Stomach (tissue), 9 donors: ENCODE measurements around the gene MYBPC2. TPM values are rescaled to one million over a fixed set of nuclear protein-coding genes. Genes with fewer than 3 reads are reported as not detected.
A peak's percentile ranks its signal among the peaks of the same experiment; 100 is the strongest.

Experiments used
- DNase-seq, 2 donors: peaks; one replicate each; pipeline versions ENCODE4 v3.0.0 to v3.0.0-alpha.2; 2013 to 2019
- H3K27ac ChIP-seq, 5 donors: fragments of 200-600 bp in 4 of 5; sonication (generic) in 4 of 5; one replicate each; pipeline ENCODE4 v1.5.1; 2013 to 2019; ENCODE audit warnings: mild to moderate bottlenecking in 1 of 5, moderate library complexity in 1 of 5
- H3K27me3 ChIP-seq, 3 donors: fragments of 200-600 bp; sonication (generic); one replicate each; pipeline ENCODE4 v1.5.1; 2017 to 2019; ENCODE audit warnings: mixed run types in 1 of 3
- H3K36me3 ChIP-seq, 4 donors: fragments of 200-600 bp; sonication (generic); 1 replicate in 3 of 4; 2 replicates in 1 of 4; pipeline ENCODE4 v1.5.1; 2016 to 2019
- H3K4me1 ChIP-seq, 4 donors: fragments of 200-600 bp; sonication (generic); one replicate each; pipeline ENCODE4 v1.5.1; 2016 to 2019
- H3K4me3 ChIP-seq, 4 donors: fragments of 200-600 bp; sonication (generic) in 3 of 4; one replicate each; pipeline ENCODE4 v1.5.1; 2016 to 2019; ENCODE audit warnings: mild to moderate bottlenecking in 1 of 4
- H3K9me3 ChIP-seq, 4 donors: fragments of 200-600 bp; sonication (generic); one replicate each; pipeline ENCODE4 v1.5.1; 2016 to 2019
- EP300 ChIP-seq: sonication (generic); formaldehyde crosslinking; IDR thresholded peaks from one replicate; pipeline ENCODE4 v1.6.1; 2017; ENCODE audit warnings: antibody characterized with exemption
- POLR2A ChIP-seq, 4 donors: fragments of 450-650 bp; IDR thresholded peaks; one replicate each; pipeline ENCODE4 v1.6.1; 2016; ENCODE audit warnings: antibody characterized with exemption in 4 of 4, control low read depth in 2 of 4, mild to moderate bottlenecking in 1 of 4, moderate library complexity in 1 of 4
- POLR2AphosphoS5 ChIP-seq, 3 donors: sonication (generic); formaldehyde crosslinking; IDR thresholded peaks; one replicate each; pipeline ENCODE4 v1.6.1; 2016; ENCODE audit warnings: antibody characterized with exemption in 3 of 3
- WGBS, 5 donors: extraction: QIAGEN DNeasy Blood & Tissue Kit in 3 of 5; methylation state at CpG; one replicate each; pipeline versions ENCODE4 v1.1.5 to v1.1.7; 2013 to 2018; 5-methylcytosine and 5-hydroxymethylcytosine counted together
- intact Hi-C: fragments of 100-400 bp; cut with DNase I; formaldehyde crosslinking; loops from one replicate; pipeline ENCODE4 v1.15.1; 2023; ENCODE audit warnings: low total_unique reads
- polyA plus RNA-seq, 3 donors: library from polyadenylated mRNA; stranded (reverse); fragments of 200-250 nt; gene quantifications; one replicate each; pipeline ENCODE4 v1.2.3, GENCODE V29; 2013
- total RNA-seq, 5 donors: library from RNA; depleted of rRNA; stranded (reverse); fragments of >200 nt; gene quantifications; one replicate each; pipeline versions ENCODE4 v1.1.0 to v1.2.3, GENCODE V29; 2014 to 2016
- TF ChIP-seq, protein P1 (sequence below), 7 experiments: fragments of 450-650 bp in 4 of 7; fragments of 200-600 bp in 3 of 7; sonication (generic) in 3 of 7; IDR thresholded peaks; one replicate each; pipeline ENCODE4 v1.5.1; 2016 to 2019; ENCODE audit warnings: antibody characterized with exemption in 7 of 7, control low read depth in 2 of 7, mild to moderate bottlenecking in 1 of 7
- donor health status: healthy with polysubstance abuse.
- donor health status: Bipolar disorder and iron deficiency.
- donor health status: healthy.

The MYBPC2 gene
- total and polyA plus RNA-seq, 8 donors: 0.10 to 0.31 TPM; not detected in 6

GRCh38 chr19:50494186-50495019, 61.7 kb downstream of the MYBPC2 start:
- H3K4me1 ChIP-seq: peaks cover 0 to 4% (median 0%) of the 10 kb centered on the region in 4 donors
- no peak overlapping the region for H3K4me3 ChIP-seq
- intact Hi-C loops: no loop called here
- H3K9me3 ChIP-seq: peaks cover 0 to 4% (median 0%) of the 10 kb centered on the region in 4 donors
- peaks cover 0 to 22% (median 5%) of the 10 kb centered on the region in 3 donors for H3K27me3 ChIP-seq
- peaks cover 0 to 8% (median 2%) of the 10 kb centered on the region in 4 donors for H3K36me3 ChIP-seq
- DNase-seq: no peak
- H3K27ac ChIP-seq: no peak overlapping the region
- TF ChIP-seq POLR2A (IDR thresholded peaks at IDR 0.05) (no peak), POLR2AphosphoS5 (IDR thresholded peaks at IDR 0.05) (no peak), EP300 (no peak)
- TF ChIP-seq, protein P1, sequence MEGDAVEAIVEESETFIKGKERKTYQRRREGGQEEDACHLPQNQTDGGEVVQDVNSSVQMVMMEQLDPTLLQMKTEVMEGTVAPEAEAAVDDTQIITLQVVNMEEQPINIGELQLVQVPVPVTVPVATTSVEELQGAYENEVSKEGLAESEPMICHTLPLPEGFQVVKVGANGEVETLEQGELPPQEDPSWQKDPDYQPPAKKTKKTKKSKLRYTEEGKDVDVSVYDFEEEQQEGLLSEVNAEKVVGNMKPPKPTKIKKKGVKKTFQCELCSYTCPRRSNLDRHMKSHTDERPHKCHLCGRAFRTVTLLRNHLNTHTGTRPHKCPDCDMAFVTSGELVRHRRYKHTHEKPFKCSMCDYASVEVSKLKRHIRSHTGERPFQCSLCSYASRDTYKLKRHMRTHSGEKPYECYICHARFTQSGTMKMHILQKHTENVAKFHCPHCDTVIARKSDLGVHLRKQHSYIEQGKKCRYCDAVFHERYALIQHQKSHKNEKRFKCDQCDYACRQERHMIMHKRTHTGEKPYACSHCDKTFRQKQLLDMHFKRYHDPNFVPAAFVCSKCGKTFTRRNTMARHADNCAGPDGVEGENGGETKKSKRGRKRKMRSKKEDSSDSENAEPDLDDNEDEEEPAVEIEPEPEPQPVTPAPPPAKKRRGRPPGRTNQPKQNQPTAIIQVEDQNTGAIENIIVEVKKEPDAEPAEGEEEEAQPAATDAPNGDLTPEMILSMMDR (IDR thresholded peaks at IDR 0.05): no peak
- WGBS, 5 donors: 55 to 63% (median 57%) methylated on average over 6 to 7 of the region's 7 CpGs

DNA sequence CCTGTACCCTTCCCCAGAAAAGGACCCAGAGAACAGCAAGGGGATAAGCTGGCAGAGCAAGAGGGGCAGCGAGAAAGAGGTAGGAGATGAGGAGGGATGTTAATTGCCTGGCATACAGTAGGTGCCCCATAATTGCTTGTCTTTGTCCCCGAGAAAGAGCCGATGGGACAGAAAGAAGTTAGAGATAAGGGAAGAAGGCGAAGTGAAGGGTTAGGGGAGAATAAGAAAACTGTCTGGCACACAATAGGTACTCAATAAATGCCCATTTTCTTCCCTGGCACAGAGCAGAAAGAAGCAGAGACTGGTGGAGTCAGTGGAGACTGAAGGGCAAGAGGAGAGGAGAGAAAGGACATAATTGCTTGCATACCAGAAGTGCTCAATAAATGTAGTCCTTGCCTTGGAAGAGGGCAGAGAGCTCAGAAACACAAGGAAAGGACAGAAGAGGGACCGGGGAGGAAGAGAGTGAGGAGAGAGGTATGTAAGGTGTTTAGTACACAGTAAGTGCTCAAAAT, 62.4 kb downstream of the MYBPC2 start:
- Histone ChIP-seq H3K36me3 (peaks cover 0 to 6% (median 2%) of the 10 kb centered on the region in 4 donors), H3K4me3 (no peak overlapping the region), H3K4me1 (peaks cover 0 to 4% (median 0%) of the 10 kb centered on the region in 4 donors), H3K27me3 (peaks cover 0 to 16% (median 5%) of the 10 kb centered on the region in 3 donors), H3K27ac (no peak overlapping the region), H3K9me3 (peaks cover 0 to 4% (median 0%) of the 10 kb centered on the region in 4 donors)
- 83 to 90% (median 87%) methylated on average over 5 of the region's 5 CpGs for WGBS, 5 donors
- DNase-seq: no peak
- intact Hi-C loops: no loop called here
- no peak for TF ChIP-seq POLR2A (IDR thresholded peaks at IDR 0.05)
- no peak for TF ChIP-seq EP300
- TF ChIP-seq POLR2AphosphoS5 (IDR thresholded peaks at IDR 0.05): no peak
- TF ChIP-seq, protein P1 (IDR thresholded peaks at IDR 0.05): no peak

GRCh38 chr19:50496189-50497021, 63.7 kb downstream of the MYBPC2 start:
- peak in 1 of 2 donors; percentile 77 for DNase-seq
- H3K36me3 ChIP-seq: no peaks in the 10 kb centered on the region
- WGBS, 5 donors: 52 to 62% (median 60%) methylated on average over 25 to 30 of the region's 30 CpGs
- H3K27me3 ChIP-seq: peaks cover 0 to 8% (median under 1%) of the 10 kb centered on the region in 3 donors
- H3K4me1 ChIP-seq: peaks cover 0 to 4% (median 1%) of the 10 kb centered on the region in 4 donors
- no peak overlapping the region for H3K27ac ChIP-seq
- intact Hi-C loops: no loop called here
- H3K9me3 ChIP-seq: no peaks in the 10 kb centered on the region
- no peak overlapping the region for H3K4me3 ChIP-seq
- TF ChIP-seq POLR2A (IDR thresholded peaks at IDR 0.05) (no peak), EP300 (no peak), POLR2AphosphoS5 (IDR thresholded peaks at IDR 0.05) (no peak)
- TF ChIP-seq, protein P1 (IDR thresholded peaks at IDR 0.05): no peak

DNA sequence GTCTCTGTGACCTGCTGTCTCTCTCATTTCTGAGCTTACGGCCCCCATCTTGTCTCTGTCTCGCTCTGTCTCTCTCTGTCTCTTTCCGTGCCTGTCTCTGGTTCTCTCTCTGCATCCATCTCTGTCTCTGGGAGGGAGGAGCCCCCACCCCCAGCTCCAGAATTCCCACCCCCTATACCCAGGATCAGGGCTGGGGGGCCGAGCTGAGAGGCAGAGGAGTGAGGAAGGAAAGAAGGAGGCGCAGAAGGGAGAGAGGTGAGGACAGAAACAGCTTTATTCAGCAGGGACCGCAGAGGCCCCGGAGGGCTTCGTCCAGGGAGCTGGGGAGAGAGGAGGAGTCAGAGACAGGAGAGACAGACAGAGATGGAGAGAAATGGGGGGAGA, 64.3 kb downstream of the MYBPC2 start:
- no peak for DNase-seq
- Histone ChIP-seq H3K36me3 (no peaks in the 10 kb centered on the region), H3K4me3 (no peak overlapping the region), H3K27me3 (peaks cover 0 to 6% (median 0%) of the 10 kb centered on the region in 3 donors), H3K27ac (no peak overlapping the region), H3K9me3 (no peaks in the 10 kb centered on the region), H3K4me1 (peaks cover 0 to 4% (median 1%) of the 10 kb centered on the region in 4 donors)
- TF ChIP-seq POLR2A (IDR thresholded peaks at IDR 0.05) (no peak), POLR2AphosphoS5 (IDR thresholded peaks at IDR 0.05) (no peak), EP300 (no peak)
- TF ChIP-seq, protein P1 (IDR thresholded peaks at IDR 0.05): no peak
- WGBS, 5 donors: 58 to 75% (median 64%) methylated on average over 8 of the region's 8 CpGs
- intact Hi-C loops: no loop called here
